Activated naive CD8-positive, alpha-beta T cell treated with anti-CD3 and anti-CD28 coated beads, Interleukin-2, amount 50 U/mL, for 24 hours (primary cell): ENCODE data around the gene UBE2C.
"Not testable (repeated sequence)": the region's sequence is repeated elsewhere in the genome, so short reads cannot be mapped to it uniquely, and the experiment has no call there.

Experiments used
- ATAC-seq: fragments of 150-1000 bp; cut with Tn5 transposase; one replicate; pipeline ENCODE4 v1.10.0; 2021
- DNase-seq: peaks from one replicate; pipeline ENCODE4 v3.0.0; 2021
- H3K27ac Mint-ChIP-seq: one replicate; pipeline ENCODE4 v1.8.0; 2021; ENCODE audit warnings: mild to moderate bottlenecking, mixed read lengths
- H3K27me3 Mint-ChIP-seq: one replicate; pipeline ENCODE4 v1.8.0; 2021; ENCODE audit warnings: mixed read lengths
- H3K36me3 Mint-ChIP-seq: one replicate; pipeline ENCODE4 v1.8.0; 2021; ENCODE audit warnings: low read depth, mixed read lengths
- H3K4me1 Mint-ChIP-seq: one replicate; pipeline ENCODE4 v1.8.0; 2021; ENCODE audit warnings: mixed read lengths
- H3K4me3 Mint-ChIP-seq: one replicate; pipeline ENCODE4 v1.8.0; 2021; ENCODE audit warnings: mild to moderate bottlenecking, moderate library complexity, mixed read lengths
- H3K9me3 Mint-ChIP-seq: one replicate; pipeline ENCODE4 v1.8.0; 2021; ENCODE audit warnings: mixed read lengths

UBE2C gene

DNA sequence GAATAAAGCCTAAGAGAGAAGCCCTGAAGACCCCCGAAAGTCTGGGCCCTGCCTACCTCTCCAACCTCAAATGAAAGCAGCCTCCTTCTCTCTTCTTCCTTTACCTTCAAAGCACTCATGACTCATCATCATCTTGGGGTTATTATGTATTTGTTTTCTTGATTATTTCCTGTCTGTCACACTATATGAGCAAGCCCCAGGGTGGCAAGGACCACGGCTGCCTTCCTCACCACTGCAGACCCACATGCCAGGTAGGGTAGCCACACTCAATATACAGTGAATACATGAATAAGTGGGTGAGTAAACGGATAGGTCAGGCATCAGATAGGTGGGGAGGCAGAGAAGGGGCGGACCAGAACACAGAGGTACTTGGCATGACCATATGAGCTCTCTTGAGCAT, 29.6 kb upstream of the UBE2C start:
- peaks cover 5% of the 10 kb centered on the region for H3K27me3 Mint-ChIP-seq
- no peak for DNase-seq

DNA sequence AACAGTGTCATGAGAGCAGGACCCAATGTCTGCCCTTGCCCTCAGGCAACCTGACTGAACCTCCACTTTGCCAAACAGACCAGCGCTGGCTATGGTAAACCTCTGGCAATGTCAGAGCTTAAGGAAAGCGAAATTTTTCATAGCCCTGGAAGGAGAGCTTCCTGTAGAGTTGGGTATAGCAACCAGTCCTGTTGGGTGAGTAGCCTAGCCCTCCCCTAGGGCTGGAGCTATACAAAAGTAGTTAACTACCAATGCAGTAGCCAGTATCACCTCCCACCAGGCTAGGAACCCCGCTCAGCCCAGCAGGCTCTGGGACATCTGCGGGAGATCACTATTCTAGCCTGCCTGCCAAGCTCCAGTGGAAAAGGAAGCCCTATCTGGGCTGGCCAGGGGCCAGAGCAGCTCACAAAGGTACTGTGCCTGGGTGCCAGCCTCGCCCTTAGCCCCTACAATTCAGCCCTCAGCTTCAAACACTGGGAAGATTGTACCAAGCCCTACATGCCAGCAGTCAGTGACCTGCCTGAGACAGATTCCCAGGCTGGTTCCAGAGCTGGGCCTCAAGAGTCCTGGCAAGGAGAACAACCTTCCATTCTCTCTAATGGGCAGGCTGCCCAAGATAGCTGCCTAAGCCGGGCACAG, 28.7 kb upstream of the UBE2C start:
- Mint-ChIP-seq H3K27ac (no peak overlapping the region), H3K4me3 (no peak overlapping the region), H3K4me1 (peaks cover 17% of the 10 kb centered on the region), H3K27me3 (peaks cover 5% of the 10 kb centered on the region), H3K36me3 (no peaks in the 10 kb centered on the region), H3K9me3 (no peaks in the 10 kb centered on the region)
- ATAC-seq (no peak), DNase-seq (no peak)

More for the DNA sequence above, 29.6 kb upstream of the UBE2C start:
- Mint-ChIP-seq H3K27ac (no peak overlapping the region), H3K9me3 (no peaks in the 10 kb centered on the region), H3K4me3 (no peak overlapping the region), H3K4me1 (peaks cover 17% of the 10 kb centered on the region), H3K36me3 (no peaks in the 10 kb centered on the region)
- peak; percentile 24 for ATAC-seq

DNA sequence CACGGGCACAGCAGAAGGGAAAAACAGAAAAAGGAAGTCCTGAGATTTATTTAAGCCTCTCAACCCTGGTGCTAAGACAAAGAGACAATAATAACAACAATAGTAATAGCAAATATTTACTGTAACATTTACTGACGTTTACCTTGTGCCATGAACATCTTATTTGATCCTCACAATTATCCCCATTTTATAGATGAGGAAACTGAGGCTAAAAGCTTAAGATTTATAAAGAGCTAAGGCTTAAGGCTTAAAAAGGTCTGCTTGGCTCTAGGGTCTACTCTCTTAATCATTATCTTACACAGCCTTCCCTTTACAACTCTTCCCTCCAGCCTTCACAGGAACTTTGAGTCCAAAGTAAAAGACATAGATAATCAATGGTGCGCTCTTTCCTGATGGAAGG, 24.1 kb upstream of the UBE2C start:
- no peak overlapping the region for H3K27ac Mint-ChIP-seq
- ATAC-seq (no peak), DNase-seq (no peak)
- no peaks in the 10 kb centered on the region for H3K27me3 Mint-ChIP-seq
- peaks cover 15% of the 10 kb centered on the region for H3K4me1 Mint-ChIP-seq
- H3K4me3 Mint-ChIP-seq, result no peak overlapping the region
- peaks cover 4% of the 10 kb centered on the region for H3K36me3 Mint-ChIP-seq
- no peaks in the 10 kb centered on the region for H3K9me3 Mint-ChIP-seq

DNA sequence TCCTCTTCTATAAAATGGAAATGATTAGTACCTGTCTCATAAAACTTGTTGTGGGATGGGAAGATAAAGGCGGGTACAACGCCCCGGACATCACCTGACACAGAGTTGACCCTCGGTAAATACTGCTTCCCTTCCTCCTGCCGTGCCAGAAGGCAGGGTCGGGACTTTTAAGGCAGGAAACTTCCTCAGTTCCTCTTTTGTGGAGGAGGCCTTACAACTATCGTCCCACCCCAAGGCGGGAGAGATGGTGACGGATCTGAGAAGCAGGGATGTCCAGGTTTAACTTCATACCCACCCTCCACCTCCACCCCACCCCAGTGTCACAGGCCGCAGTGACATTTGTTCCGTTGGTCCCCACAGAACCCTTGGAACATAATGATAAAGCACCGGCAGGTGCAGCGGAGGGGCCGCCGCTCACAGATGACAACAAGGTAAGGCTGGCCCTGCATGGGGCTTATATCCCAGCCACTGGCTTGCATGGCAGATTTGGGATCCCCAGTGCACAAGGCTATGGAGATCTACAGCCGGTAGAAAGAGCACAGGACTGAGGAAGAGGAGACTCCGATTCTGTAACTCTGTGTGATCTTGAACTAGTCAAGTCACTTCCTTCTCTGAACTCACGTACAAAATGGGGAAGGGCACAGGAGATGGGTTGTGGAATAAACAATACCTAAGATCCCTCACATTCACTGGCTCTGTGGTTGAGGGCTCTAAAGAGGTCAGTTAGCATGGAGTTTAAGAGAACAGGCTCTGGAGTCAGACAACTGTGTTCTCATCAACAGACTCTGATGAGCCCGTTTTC, 19.9 kb upstream of the UBE2C start:
- ATAC-seq (peak; percentile 5), DNase-seq (peak; percentile 21)
- Mint-ChIP-seq H3K9me3 (no peaks in the 10 kb centered on the region), H3K27me3 (no peaks in the 10 kb centered on the region), H3K36me3 (peaks cover 32% of the 10 kb centered on the region), H3K27ac (peak overlapping the region; percentile 96), H3K4me1 (peaks cover 17% of the 10 kb centered on the region), H3K4me3 (peak overlapping the region; percentile 89)

DNA sequence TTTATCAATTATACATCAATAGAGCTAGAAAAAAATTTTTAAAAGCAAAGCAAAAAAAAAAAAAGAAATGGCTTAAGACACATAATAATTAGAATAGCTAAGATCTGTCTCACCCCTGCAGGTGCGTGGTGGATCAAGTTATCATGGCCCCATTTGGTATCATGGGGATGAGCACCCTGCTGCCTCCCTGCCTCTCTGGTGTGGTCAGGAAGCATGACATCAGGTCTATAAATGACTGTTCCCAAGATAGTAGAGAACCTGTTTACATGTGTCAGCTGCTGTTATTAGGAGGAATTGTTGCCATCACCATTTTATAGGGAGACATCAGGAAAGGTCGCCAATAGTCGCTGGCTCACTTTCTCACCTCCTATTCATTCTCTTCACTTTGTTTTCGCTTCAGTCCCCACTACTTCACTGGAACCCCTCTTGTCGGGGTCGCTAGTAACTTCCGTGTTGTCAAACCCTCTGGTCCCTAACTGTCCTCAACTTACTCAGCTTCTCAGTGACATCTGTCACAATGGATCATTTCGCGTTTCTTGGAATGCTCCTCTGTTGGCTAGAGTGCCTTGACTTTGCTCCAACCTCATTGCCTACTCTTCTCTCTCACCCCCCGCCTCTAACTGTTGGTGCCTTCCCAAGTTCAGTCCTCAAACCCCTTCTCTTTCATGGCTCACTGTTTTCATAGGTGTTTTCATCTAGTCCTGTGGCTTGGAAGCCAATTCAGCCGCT, 15.9 kb upstream of the UBE2C start:
- Mint-ChIP-seq H3K36me3 (peaks cover 34% of the 10 kb centered on the region), H3K4me1 (peaks cover 15% of the 10 kb centered on the region), H3K4me3 (no peak overlapping the region), H3K27me3 (no peaks in the 10 kb centered on the region), H3K27ac (no peak overlapping the region), H3K9me3 (no peaks in the 10 kb centered on the region)
- ATAC-seq, result no peak
- no peak for DNase-seq

DNA sequence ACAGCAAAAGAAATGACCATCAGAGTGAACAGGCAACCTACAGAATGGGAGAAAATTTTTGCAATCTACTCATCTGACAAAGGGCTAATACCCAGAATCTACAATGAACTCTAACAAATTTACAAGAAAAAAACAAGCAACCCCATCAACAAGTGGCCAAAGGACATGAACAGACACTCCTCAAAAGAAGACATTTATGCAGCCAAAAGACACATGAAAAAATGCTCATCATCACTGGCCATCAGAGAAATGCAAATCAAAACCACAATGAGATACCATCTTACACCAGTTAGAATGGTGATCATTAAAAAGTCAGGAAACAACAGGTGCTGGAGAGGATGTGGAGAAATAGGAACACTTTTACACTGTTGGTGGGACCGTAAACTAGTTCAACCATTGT, 14.9 kb upstream of the UBE2C start:
- peaks cover 12% of the 10 kb centered on the region for H3K4me1 Mint-ChIP-seq
- not testable (repeated sequence) for DNase-seq, H3K27me3 Mint-ChIP-seq, H3K27ac Mint-ChIP-seq, ATAC-seq, H3K9me3 Mint-ChIP-seq, H3K4me3 Mint-ChIP-seq
- H3K36me3 Mint-ChIP-seq, result peaks cover 42% of the 10 kb centered on the region

DNA sequence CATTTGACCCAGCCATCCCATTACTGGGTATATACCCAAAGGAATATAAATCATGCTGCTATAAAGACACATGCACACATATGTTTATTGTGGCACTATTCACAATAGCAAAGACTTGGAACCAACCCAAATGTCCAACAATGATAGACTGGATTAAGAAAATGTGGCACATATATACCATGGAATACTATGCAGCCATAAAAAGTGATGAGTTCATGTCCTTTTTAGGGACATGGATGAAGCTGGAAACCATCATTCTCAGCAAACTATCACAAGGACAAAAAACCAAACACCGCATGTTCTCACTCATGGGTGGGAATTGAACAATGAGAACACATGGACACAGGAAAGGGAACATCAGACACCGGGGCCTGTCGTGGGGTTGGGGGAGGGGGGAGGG, 14.5 kb upstream of the UBE2C start:
- not testable (repeated sequence) for ATAC-seq

DNA sequence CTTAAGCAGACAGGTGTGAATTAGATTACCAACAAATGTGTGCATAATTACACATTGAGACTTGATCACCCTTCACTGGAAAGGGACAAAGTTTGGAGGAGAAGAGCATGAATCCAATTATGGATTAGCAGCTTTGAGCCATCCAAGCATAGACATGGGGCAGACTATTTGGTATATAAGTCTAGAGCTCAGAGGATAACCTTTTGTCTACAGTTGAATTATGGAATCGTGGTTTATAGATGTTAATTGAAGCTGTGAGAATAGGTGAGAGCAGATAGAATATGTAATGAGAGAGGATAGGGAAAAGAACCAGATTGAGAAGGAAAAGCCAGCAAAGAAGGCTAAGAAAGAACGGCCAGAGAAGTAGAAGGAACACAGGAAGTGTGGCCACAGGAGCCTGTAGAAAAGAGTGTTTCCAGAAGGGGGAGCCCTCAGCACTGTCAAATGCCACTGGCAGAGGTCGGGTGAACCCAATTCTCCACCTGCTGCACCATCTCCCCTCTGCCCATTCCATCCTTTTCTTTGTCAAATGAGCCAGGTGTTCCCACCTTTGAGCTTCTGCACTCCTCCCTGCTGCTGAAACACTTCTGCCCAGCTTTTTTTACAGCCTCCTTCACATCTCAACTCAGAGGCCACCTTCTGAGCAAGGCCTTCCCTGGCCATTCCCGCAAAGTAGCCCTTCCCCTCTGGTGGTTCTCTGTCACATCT, 13.4 kb upstream of the UBE2C start:
- DNase-seq, result peak; percentile 67
- ATAC-seq, result peak; percentile 94
- peak overlapping the region; percentile 19 for H3K27ac Mint-ChIP-seq
- H3K36me3 Mint-ChIP-seq, result peaks cover 38% of the 10 kb centered on the region
- peaks cover 5% of the 10 kb centered on the region for H3K4me1 Mint-ChIP-seq
- no peak overlapping the region for H3K4me3 Mint-ChIP-seq
- no peaks in the 10 kb centered on the region for H3K9me3 Mint-ChIP-seq
- H3K27me3 Mint-ChIP-seq, result no peaks in the 10 kb centered on the region

More for the DNA sequence above, 14.5 kb upstream of the UBE2C start:
- peaks cover 38% of the 10 kb centered on the region for H3K36me3 Mint-ChIP-seq
- H3K9me3 Mint-ChIP-seq, H3K27me3 Mint-ChIP-seq, DNase-seq, H3K4me3 Mint-ChIP-seq, H3K4me1 Mint-ChIP-seq, H3K27ac Mint-ChIP-seq: not testable (repeated sequence)

DNA sequence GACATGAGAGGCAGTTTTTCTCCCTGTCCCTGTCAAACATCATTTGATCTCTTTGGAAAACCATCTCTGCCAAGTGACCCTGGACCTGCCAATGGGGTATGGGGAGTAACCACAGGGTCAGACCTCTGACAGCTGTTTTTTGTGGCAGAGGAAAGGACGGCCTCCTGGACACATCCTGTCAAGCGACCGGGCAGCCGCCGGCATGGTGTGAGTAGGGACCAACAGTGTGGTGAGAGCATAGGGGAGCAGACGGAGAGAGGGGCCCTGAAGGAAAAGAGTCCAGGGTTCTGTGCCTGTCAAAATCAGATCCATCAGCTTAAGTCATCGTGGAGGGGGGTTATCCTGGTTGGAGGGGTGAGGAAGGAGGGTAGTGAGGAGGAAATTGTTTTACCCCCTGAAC, 10.6 kb upstream of the UBE2C start:
- Mint-ChIP-seq H3K27me3 (no peaks in the 10 kb centered on the region), H3K36me3 (peaks cover 29% of the 10 kb centered on the region), H3K4me1 (peaks cover 5% of the 10 kb centered on the region), H3K4me3 (no peak overlapping the region), H3K9me3 (no peaks in the 10 kb centered on the region), H3K27ac (no peak overlapping the region)
- DNase-seq, result no peak
- ATAC-seq, result no peak

- DNase-seq (no peak), ATAC-seq (no peak)
- H3K9me3 Mint-ChIP-seq, result no peaks in the 10 kb centered on the region
- H3K27ac Mint-ChIP-seq, result peak overlapping the region; percentile 24
- peaks cover 17% of the 10 kb centered on the region for H3K4me1 Mint-ChIP-seq
- no peak overlapping the region for H3K4me3 Mint-ChIP-seq
- no peaks in the 10 kb centered on the region for H3K27me3 Mint-ChIP-seq
- peaks cover 57% of the 10 kb centered on the region for H3K36me3 Mint-ChIP-seq
Measured at GRCh38 chr20:45810191-45810970, 2.1 kb upstream of the UBE2C start.

DNA sequence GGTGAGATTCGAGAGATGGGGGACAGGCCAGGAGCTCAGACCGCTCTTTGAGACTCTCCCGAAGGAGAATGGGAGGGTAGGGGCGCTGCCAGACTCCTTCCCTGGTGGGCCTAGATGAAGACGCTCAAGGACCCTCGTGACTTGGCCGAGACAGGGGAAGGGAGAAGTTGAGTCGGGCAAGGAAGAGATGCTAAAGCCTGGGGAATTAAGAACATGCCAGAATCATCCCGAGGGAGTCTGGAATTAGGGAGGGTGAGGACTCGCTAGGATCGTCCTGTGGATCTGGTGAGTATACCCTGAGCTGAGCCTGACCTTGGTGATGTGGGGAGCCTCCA, 529 bp downstream of the UBE2C start:
- no peak for ATAC-seq
- H3K27ac Mint-ChIP-seq, result peak overlapping the region; percentile 85
- DNase-seq, result no peak
- no peaks in the 10 kb centered on the region for H3K9me3 Mint-ChIP-seq
- peak overlapping the region; percentile 96 for H3K4me3 Mint-ChIP-seq
- H3K27me3 Mint-ChIP-seq, result no peaks in the 10 kb centered on the region
- H3K4me1 Mint-ChIP-seq, result peaks cover 20% of the 10 kb centered on the region
- H3K36me3 Mint-ChIP-seq, result peaks cover 58% of the 10 kb centered on the region

DNA sequence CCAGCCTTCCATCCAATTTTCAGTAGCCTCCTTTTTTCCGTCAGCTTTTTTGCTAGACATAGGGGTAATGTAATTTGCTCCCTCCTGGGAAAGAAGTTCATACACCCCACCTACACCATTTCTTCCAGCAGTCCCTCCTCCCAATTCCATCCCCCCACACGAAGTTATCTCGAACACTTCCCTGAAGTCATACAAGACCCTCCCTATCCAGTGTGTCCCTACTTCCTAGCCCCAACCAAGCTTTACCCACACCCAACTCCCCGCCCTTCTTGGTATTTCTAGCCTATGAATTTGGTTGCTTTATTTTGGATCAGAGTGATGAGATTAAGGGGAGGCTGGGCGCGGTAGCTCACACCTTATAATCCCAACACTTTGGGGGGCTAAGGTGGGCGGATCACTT, 1.0 kb downstream of the UBE2C start:
- Mint-ChIP-seq H3K4me3 (peak overlapping the region; percentile 96), H3K9me3 (no peaks in the 10 kb centered on the region), H3K27me3 (no peaks in the 10 kb centered on the region), H3K4me1 (peaks cover 20% of the 10 kb centered on the region), H3K27ac (peak overlapping the region; percentile 85), H3K36me3 (peaks cover 56% of the 10 kb centered on the region)
- no peak for ATAC-seq
- no peak for DNase-seq

GRCh38 chr20:45814314-45814713, 1.9 kb downstream of the UBE2C start:
- Mint-ChIP-seq H3K27me3 (peaks cover under 1% of the 10 kb centered on the region), H3K4me3 (peak overlapping the region; percentile 36), H3K4me1 (peaks cover 20% of the 10 kb centered on the region), H3K9me3 (no peaks in the 10 kb centered on the region), H3K36me3 (peaks cover 49% of the 10 kb centered on the region), H3K27ac (no peak overlapping the region)
- ATAC-seq (no peak), DNase-seq (no peak)

DNA sequence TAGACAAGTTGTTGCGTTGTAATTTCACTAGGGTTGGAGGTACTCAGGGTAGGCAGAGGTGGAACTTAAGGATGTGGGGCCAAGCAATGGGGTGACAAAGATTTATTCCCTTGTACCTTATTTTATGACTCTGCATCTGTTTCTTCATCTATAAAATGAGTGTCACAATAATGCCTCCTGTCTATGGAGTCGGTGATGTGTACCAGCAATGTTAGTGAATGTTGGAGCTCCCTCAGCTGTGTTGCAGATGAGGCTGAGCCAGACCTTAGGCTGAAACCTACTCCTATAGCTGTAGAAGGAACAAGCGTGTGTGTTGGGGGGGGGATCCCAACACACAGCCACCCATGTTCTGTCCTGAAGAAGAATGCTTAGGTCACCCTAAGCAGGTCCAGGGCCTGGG, 4.5 kb downstream of the UBE2C start:
- ATAC-seq (no peak), DNase-seq (no peak)
- Mint-ChIP-seq H3K27me3 (peaks cover 6% of the 10 kb centered on the region), H3K4me1 (peaks cover 17% of the 10 kb centered on the region), H3K36me3 (peaks cover 32% of the 10 kb centered on the region), H3K27ac (no peak overlapping the region), H3K9me3 (no peaks in the 10 kb centered on the region), H3K4me3 (no peak overlapping the region)
